Measurements from ENCODE around the gene SIGLEC1. TPM values are rescaled to one million over a fixed set of nuclear protein-coding genes. Genes with fewer than 3 reads are reported as not detected.

Gene SIGLEC1
- total and polyA plus RNA-seq, 10 of the 15 experiments (the other 5 are each of a cell fraction or from before 2014, with no cell fraction given) = 0.05 TPM; not detected in 9

- no peak for TF ChIP-seq PRDM15 (CRISPR knock-in tag; IDR thresholded peaks at IDR 0.05)
Observed at GRCh38 chr20:3692706-3693294, 19.6 kb downstream of the SIGLEC1 start (continued).

GRCh38 chr20:3691897-3692296 is 20.5 kb downstream of the SIGLEC1 start:
- Histone ChIP-seq H3K9ac (ENCODE audit: control insufficient read depth, insufficient read depth, low read length) (no peak overlapping the region), H2AFZ (ENCODE audit: control insufficient read depth, low read depth, low read length) (no peak overlapping the region), H4K20me1 (ENCODE audit: control insufficient read depth, insufficient read depth) (no peaks in the 10 kb centered on the region), H3K27me3 (replicated peaks in 1 of 2; ENCODE audit: control insufficient read depth in 2 of 2, insufficient read depth in 2 of 2, low read length in 1 of 2) (no peaks in the 10 kb centered on the region; a peak in 1 of 4 replicates), H3K4me3 (no peak overlapping the region), H3K36me3 (ENCODE audit: control insufficient read depth in 2 of 2, insufficient read depth in 2 of 2, low read length in 1 of 2) (no peaks in the 10 kb centered on the region), H3K4me2 (ENCODE audit: control insufficient read depth, insufficient read depth) (no peak overlapping the region), H3K27ac (ENCODE audit: control insufficient read depth, insufficient read depth) (no peak overlapping the region), H3K79me2 (ENCODE audit: control insufficient read depth, insufficient read depth, low read length) (no peaks in the 10 kb centered on the region), H3K4me1 (ENCODE audit: control insufficient read depth, insufficient read depth, low read length) (no peaks in the 10 kb centered on the region), H3K9me3 (replicated peaks; ENCODE audit: control insufficient read depth, insufficient read depth, low read length) (peaks cover 1% of the 10 kb centered on the region; the same call in 1 of the 3 replicates)
- no TSS peak for BruUV-seq (replicated peaks)
- in situ Hi-C loops (cut with MboI) (no loop called here), intact Hi-C loops (cut with micrococcal nuclease; ENCODE audit: unreplicated experiment) (no loop called here)
- CTCF ChIA-PET = no interaction called here
- no peak for TF ChIP-seq ZNF207 (IDR thresholded peaks at IDR 0.05; ENCODE audit: borderline replicate concordance)
- no peak for TF ChIP-seq MEF2B (IDR thresholded peaks at IDR 0.05; ENCODE audit: partially characterized antibody, poor library complexity, severe bottlenecking)
- TF ChIP-seq POLR2AphosphoS2 (IDR thresholded peaks at IDR 0.05; ENCODE audit: low read depth, low read length) = no peak
- TF ChIP-seq HDGF (IDR thresholded peaks at IDR 0.05) = no peak
- SMC1A ChIA-PET (ENCODE audit: uncharacterized antibody, unreplicated experiment) = no interaction called here
- 43% methylated on average over 9 of the region's 9 CpGs for WGBS (ENCODE audit: insufficient coverage, insufficient replicate concordance, low lambda C conversion rate, missing lambda C conversion rate)
- DNase-seq (ENCODE audit: low read depth, low spot score) = no peak
- RAD21 ChIA-PET (ENCODE audit: unreplicated experiment) = no interaction called here
- no peak for ATAC-seq
- POLR2A ChIA-PET = no interaction called here
- FAIRE-seq = no peak
